Retinal pigment epithelial cell (primary cell): Measurements from ENCODE around the gene LATS1.
"Not testable (repeated sequence)": the region's sequence is repeated elsewhere in the genome, so short reads cannot be mapped to it uniquely, and the experiment has no call there.

Experiments used
- DNase-seq: peaks from one replicate; pipeline ENCODE4 v3.0.0-alpha.2; 2010; ENCODE audit warnings: low read depth
- H3K4me3 ChIP-seq: 2 replicates; pipeline ENCODE4 v1.5.1; 2011; ENCODE audit warnings: mild to moderate bottlenecking, low read length, control low read depth, moderate library complexity
- CTCF ChIP-seq: conservative IDR thresholded peaks from 2 replicates; pipeline ENCODE4 v1.5.1; 2011; ENCODE audit warnings: low read depth, low read length, control low read depth, inconsistent platforms

Gene LATS1

DNA sequence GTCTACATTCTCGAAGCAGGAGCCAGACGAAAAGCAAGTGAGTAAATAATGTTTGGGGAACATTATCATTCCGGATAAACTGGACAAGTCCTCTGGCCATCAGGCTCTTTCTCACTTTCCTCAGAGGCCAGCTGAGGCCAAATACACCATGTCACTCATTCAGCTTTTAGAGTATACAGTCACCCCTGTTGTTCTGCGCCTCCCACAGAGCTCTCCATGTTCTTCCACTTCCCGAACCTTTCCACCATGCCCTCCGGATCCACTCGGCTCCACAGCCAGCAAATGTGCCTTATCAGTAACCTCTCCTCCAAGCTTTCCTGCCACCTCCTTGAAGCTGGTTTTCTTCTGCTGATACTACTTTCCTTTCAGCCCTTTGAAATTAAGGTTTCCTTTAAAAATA, 31.7 kb downstream of the LATS1 start:
- DNase-seq = no peak
- TF ChIP-seq CTCF = no peak
- H3K4me3 ChIP-seq = no peak overlapping the region

DNA sequence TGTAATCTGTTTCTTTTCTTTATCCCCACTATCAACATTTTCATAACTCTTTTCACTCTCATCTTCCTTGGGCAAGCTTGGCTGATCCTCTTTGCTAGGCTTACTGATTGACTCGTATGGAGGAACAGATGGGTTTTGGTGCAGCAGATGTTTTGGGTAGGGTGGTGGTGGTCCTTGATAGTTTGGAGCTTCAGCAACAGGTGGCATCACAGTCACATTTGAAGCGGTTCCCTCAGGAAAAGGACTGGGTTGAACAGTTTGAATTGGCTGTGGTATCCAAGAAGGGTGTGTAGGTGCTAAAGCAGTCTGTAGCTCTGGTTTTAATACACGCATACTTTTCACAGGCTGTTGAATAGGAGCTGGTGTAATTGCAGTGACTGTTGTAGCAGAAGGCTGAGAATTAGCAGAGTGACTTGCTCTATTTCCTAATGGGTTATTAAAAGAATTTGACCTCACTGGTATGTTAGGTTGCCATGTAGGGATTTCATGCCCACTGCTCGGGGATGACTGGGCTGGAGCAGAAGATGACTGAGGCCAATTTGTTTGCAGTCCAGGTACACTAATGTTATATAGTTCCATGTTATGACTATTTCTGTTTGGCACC, 34.5 kb downstream of the LATS1 start:
- DNase-seq = peak; percentile 81
- no peak overlapping the region for H3K4me3 ChIP-seq
- TF ChIP-seq CTCF = no peak

DNA sequence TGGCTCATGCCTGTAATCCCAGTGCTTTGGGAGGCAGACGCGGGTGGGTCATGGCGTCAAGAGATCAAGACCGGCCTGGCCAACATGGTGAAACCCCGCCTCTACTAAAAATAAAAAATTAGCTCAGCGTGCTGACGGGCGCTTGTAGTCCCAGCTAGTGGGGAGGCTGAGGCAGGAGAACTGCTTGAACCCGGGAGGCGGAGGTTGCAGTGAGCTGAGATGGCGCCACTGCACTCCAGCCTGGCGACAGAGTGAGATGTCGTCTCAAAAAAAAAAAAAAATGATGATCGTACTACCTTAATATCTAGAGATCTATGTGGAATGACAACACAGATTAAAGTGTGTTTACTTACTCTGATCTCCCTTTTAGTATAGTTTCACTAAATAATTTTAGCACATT, 36.1 kb downstream of the LATS1 start:
- H3K4me3 ChIP-seq, DNase-seq: not testable (repeated sequence)

DNA sequence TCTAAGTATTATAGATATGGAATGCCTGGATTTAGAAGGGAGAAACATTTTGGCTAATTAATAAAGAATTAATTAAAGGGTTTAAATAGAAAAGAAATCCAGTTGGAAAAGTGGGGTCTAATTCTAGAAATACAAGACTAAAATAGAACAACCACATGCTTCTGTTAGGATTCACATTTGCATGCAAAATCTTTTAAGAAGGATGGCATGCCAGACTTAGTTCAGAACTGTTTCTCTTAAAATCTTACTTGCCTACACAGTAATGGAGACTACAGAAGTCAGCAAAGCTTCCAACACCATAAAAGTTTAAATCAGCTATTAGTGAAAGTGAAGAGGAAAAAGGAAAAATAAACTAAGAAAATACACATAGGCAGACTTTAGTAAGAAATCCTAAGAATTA, 36.7 kb downstream of the LATS1 start:
- DNase-seq = no peak
- no peak for TF ChIP-seq CTCF
- no peak overlapping the region for H3K4me3 ChIP-seq

DNA sequence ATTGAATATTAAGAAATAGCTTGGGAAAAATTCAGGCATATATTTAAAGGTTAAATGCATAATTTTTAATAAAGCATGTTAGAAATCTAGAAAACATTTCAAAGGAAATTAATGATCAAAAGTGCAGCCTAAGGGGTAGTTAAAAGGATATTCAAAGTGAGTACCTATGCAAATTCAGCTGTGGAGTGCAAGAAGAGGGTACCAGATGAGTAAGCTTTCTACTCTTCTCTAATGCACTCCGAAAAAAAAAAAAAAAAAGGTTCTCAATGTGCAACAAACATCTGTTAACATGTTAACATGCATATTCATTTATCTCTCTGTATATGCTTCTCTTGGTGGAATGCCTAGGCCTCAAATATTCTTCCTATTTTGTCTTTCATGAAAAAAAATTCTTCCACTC, 37.4 kb downstream of the LATS1 start:
- no peak for DNase-seq
- no peak overlapping the region for H3K4me3 ChIP-seq
- no peak for TF ChIP-seq CTCF

DNA sequence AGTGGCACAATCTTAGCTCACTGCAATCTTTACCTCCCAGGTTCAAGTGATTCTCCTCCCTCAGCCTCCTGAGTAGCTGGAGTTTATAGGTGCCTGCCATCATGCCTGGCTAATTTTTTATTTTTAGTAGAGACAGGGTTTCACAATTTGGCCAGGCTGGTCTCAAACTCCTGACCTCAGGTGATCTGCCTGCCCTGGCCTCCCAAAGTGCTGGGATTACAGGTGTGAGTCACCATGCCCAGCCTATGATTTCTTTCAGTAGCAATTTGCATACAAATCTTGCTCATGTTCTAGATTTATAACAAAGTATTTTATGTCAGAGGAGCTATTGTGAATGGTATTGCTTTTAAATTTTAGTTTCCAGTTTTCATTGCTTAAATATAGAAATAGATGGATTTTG, 45.6 kb downstream of the LATS1 start:
- not testable (repeated sequence) for DNase-seq, H3K4me3 ChIP-seq

- TF ChIP-seq CTCF = no peak
- DNase-seq = no peak
- no peak overlapping the region for H3K4me3 ChIP-seq
Measured at GRCh38 chr6:149660028-149660427, 57.9 kb downstream of the LATS1 start.

DNA sequence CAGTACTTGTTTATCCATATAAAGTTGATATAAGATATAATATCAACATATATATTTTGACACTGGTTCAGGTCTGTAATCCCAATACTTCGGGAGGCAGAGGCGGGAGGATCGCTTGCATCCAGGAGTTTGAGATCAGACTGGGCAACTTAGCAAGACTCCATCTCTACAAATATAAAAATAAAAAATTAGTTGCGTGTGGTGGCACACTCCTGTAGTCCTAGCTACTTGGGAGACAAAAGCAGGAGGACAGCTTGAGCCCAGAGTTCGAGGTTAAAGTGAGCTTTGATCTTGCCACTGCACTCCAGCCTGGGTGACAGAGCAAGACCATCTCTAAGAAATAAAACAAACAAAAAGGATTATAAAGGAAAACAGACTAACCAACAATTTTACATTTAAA, 60.5 kb downstream of the LATS1 start:
- H3K4me3 ChIP-seq = no peak overlapping the region
- TF ChIP-seq CTCF = no peak
- no peak for DNase-seq
